HCT116 (cell line): ENCODE measurements around the gene PDE4B. TPM values are rescaled to one million over a fixed set of nuclear protein-coding genes. Genes with fewer than 3 reads are reported as not detected.

ENCODE experiments used
- ATAC-seq: fragments of 200-7000 bp; cut with Tn5 transposase; 2 replicates; pipeline ENCODE4 v1.9.1; 2020; ENCODE audit warnings: mild to moderate bottlenecking, moderate library complexity
- BruUV-seq: library from RNA; stranded (reverse); fragments of 400-500 nt; replicated peaks from 2 replicates; lab custom pipeline; 2021; lab: Mats Ljungman, UMichigan
- CTCF ChIA-PET: fragments of 300-600 bp; sonication (Branson Sonifier 250); formaldehyde crosslinking; loops from one replicate; lab custom pipeline; 2021; ENCODE audit warnings: antibody characterized with exemption; lab: Charles Lee
- POLR2A ChIA-PET: fragments of 300-600, 350-600 bp; sonication (Branson Sonifier 250); formaldehyde crosslinking; loops from one replicate; lab custom pipeline; 2021; ENCODE audit warnings: antibody characterized with exemption; lab: Charles Lee
- RAD21 ChIA-PET, 2 experiments: fragments of 300-600 bp; sonication (Branson Sonifier 250); formaldehyde crosslinking; loops; one replicate each; lab custom pipeline; 2023; ENCODE audit warnings: low total read pairs in 2 of 2; ENCODE audit not compliant: uncharacterized antibody in 2 of 2, unreplicated experiment in 2 of 2, low non-redundant PET in 1 of 2; lab: Charles Lee
- DNase-seq: peaks from one replicate; pipeline ENCODE4 v3.0.0-alpha.2; 2010; ENCODE audit warnings: low read depth, low spot score
- H2AFZ ChIP-seq: fragments of 200-600 bp; shearing (Covaris generic), sonication (generic); 2 replicates; pipeline ENCODE4 v1.6.1; 2017; ENCODE audit warnings: low read depth, mixed run types, mixed read lengths, antibody characterized with exemption, low read length; ENCODE audit not compliant: poor library complexity, severe bottlenecking
- H3K27ac ChIP-seq: 2 replicates; pipeline ENCODE4 v1.5.1; 2012; ENCODE audit warnings: low read depth, low read length
- H3K27me3 ChIP-seq: fragments of 200-600 bp; sonication (generic); 2 replicates; pipeline ENCODE4 v1.6.1; 2016; ENCODE audit warnings: mixed run types, low read length, mixed read lengths; ENCODE audit not compliant: insufficient read depth
- H3K36me3 ChIP-seq, 2 experiments: fragments of 200-500 bp in 1 of 2; fragments of 200-600 bp in 1 of 2; sonication (Bioruptor generic) in 1 of 2; sonication (generic) in 1 of 2; 2 replicates each; pipeline versions ENCODE4 v1.5.1 to v1.6.1; 2014 to 2016; ENCODE audit warnings: low read length in 2 of 2, inconsistent platforms in 1 of 2, mixed read lengths in 1 of 2, mixed run types in 1 of 2; ENCODE audit not compliant: insufficient read depth in 2 of 2, control insufficient read depth in 1 of 2
- H3K4me1 ChIP-seq, 2 experiments: fragments of 200-600 bp in 1 of 2; sonication (generic) in 1 of 2; 2 replicates each; pipeline versions ENCODE4 v1.5.1 to v1.6.1; 2012 to 2017; ENCODE audit warnings: low read length in 2 of 2, inconsistent platforms in 1 of 2, mild to moderate bottlenecking in 1 of 2, mixed read lengths in 1 of 2, mixed run types in 1 of 2, moderate library complexity in 1 of 2; ENCODE audit not compliant: insufficient read depth in 2 of 2, control insufficient read depth in 1 of 2
- H3K4me2 ChIP-seq: fragments of 200-600 bp; sonication (generic); 2 replicates; pipeline ENCODE4 v1.6.1; 2017; ENCODE audit warnings: mixed run types, low read length, mixed read lengths
- H3K4me3 ChIP-seq, 2 experiments: fragments of 200-600 bp in 1 of 2; sonication (generic) in 1 of 2; replicated peaks in 1 of 2; 2 replicates each; pipeline ENCODE4 v1.5.1; 2011 to 2016; ENCODE audit warnings: low read length in 2 of 2, control low read depth in 1 of 2, low read depth in 1 of 2, mild to moderate bottlenecking in 1 of 2, mixed read lengths in 1 of 2, mixed run types in 1 of 2
- H3K79me2 ChIP-seq: fragments of 200-600 bp; sonication (generic); 2 replicates; pipeline ENCODE4 v1.6.1; 2017; ENCODE audit warnings: mild to moderate bottlenecking, mixed run types, low read length, moderate library complexity, mixed read lengths; ENCODE audit not compliant: insufficient read depth
- H3K9ac ChIP-seq: fragments of 200-600 bp; sonication (generic); 2 replicates; pipeline ENCODE4 v1.6.1; 2016; ENCODE audit warnings: low read length, mixed read lengths
- H3K9me2 ChIP-seq: fragments of 200-600 bp; sonication (generic), shearing (Covaris generic); 2 replicates; pipeline ENCODE4 v1.6.1; 2017; ENCODE audit warnings: mixed run types, mild to moderate bottlenecking, moderate library complexity; ENCODE audit not compliant: insufficient read depth
- H3K9me3 ChIP-seq, 2 experiments: fragments of 200-500 bp in 1 of 2; fragments of 200-600 bp in 1 of 2; sonication (Bioruptor generic) in 1 of 2; sonication (generic) in 1 of 2; 2 replicates each; pipeline ENCODE4 v1.6.1; 2014 to 2017; ENCODE audit warnings: low read length in 2 of 2, mixed read lengths in 2 of 2, inconsistent platforms in 1 of 2, low read depth in 1 of 2, mild to moderate bottlenecking in 1 of 2, mixed run types in 1 of 2, moderate library complexity in 1 of 2; ENCODE audit not compliant: control insufficient read depth in 1 of 2, insufficient read depth in 1 of 2
- H4K20me1 ChIP-seq: fragments of 200-600 bp; sonication (generic), shearing (Covaris generic); 2 replicates; pipeline ENCODE4 v1.6.1; 2017; ENCODE audit warnings: mixed run types, mild to moderate bottlenecking, moderate library complexity; ENCODE audit not compliant: insufficient read depth
- ATF3 ChIP-seq: IDR thresholded peaks from 2 replicates; pipeline ENCODE4 v1.6.1; 2012
- CTCF ChIP-seq, 3 experiments: fragments of 200-600 bp in 1 of 3; sonication (generic) in 1 of 3; IDR thresholded peaks in 2 of 3; conservative IDR thresholded peaks in 1 of 3; 2 replicates each; pipeline ENCODE4 v1.5.1; 2012 to 2017; ENCODE audit warnings: low read depth in 2 of 3, low read length in 2 of 3, antibody characterized with exemption in 1 of 3, borderline replicate concordance in 1 of 3, control low read depth in 1 of 3, mild to moderate bottlenecking in 1 of 3, mixed read lengths in 1 of 3, mixed run types in 1 of 3, moderate library complexity in 1 of 3; ENCODE audit not compliant: insufficient read depth in 1 of 3
- EGR1 ChIP-seq: IDR thresholded peaks from 2 replicates; pipeline ENCODE4 v1.6.1; 2012; ENCODE audit warnings: low read depth
- ZBTB33 ChIP-seq: IDR thresholded peaks from 2 replicates; pipeline ENCODE4 v1.6.1; 2011; ENCODE audit warnings: mild to moderate bottlenecking, low read length, moderate library complexity; ENCODE audit not compliant: insufficient replicate concordance; ENCODE audit errors: extremely low read depth
- intact Hi-C: fragments of 100-400 bp; cut with micrococcal nuclease; formaldehyde crosslinking; loops from 2 replicates; pipeline ENCODE4 v1.10.0; 2022
- total RNA-seq: library from RNA; stranded (reverse); gene quantifications from one replicate; pipeline ENCODE4 v1.2.1, GENCODE V29; 2021; ENCODE audit not compliant: unreplicated experiment

The PDE4B gene
- total RNA-seq, 1 experiment from 2014 or later, result 76.9 TPM

- no peak for TF ChIP-seq CTCF (IDR thresholded peaks at IDR 0.05 in 2 of 3, conservative IDR thresholded peaks at IDR 0.05 in 1 of 3; ENCODE audit: borderline replicate concordance in 1 of 3, insufficient read depth in 1 of 3, low read depth in 2 of 3, low read length in 2 of 3)
These were observed 609.5 kb downstream of the PDE4B start (continued) for GRCh38 chr1:66402194-66402593.

GRCh38 chr1:66403007-66403731 lies 610.5 kb downstream of the PDE4B start:
- ChIA-PET POLR2A (no interaction called here), CTCF (no interaction called here), RAD21 (no interaction called here)
- no peak overlapping the region for H3K4me3 ChIP-seq
- DNase-seq, result no peak
- TF ChIP-seq EGR1, result no peak
- no peak for TF ChIP-seq ZBTB33
- TF ChIP-seq ATF3, result no peak
- TF ChIP-seq CTCF (IDR thresholded peaks at IDR 0.05 in 2 of 3, conservative IDR thresholded peaks at IDR 0.05 in 1 of 3; ENCODE audit: borderline replicate concordance in 1 of 3, insufficient read depth in 1 of 3, low read depth in 2 of 3, low read length in 2 of 3), result peak in 1 of 3 experiments; percentile 33; a peak in 1 of 6 replicates
- TF ChIP-seq, all 23 proteins: peak for 1
- H3K36me3 ChIP-seq, result no peaks in the 10 kb centered on the region
- H3K79me2 ChIP-seq, result no peaks in the 10 kb centered on the region
- no peaks in the 10 kb centered on the region for H3K4me1 ChIP-seq
- H3K9me3 ChIP-seq, result no peaks in the 10 kb centered on the region
- no peaks in the 10 kb centered on the region for H3K27me3 ChIP-seq
- no TSS peak for BruUV-seq
- H3K9me2 ChIP-seq, result no peaks in the 10 kb centered on the region
- intact Hi-C loops, result no loop called here
- no peak overlapping the region for H3K27ac ChIP-seq
- peak; percentile 53 for ATAC-seq
- peak overlapping the region; percentile 54 for H2AFZ ChIP-seq
- H3K9ac ChIP-seq, result no peak overlapping the region
- H3K4me2 ChIP-seq, result no peak overlapping the region
- H4K20me1 ChIP-seq, result no peaks in the 10 kb centered on the region
